ENCODE results near the gene YPEL3. TPM values are rescaled to one million over a fixed set of nuclear protein-coding genes. Genes with fewer than 3 reads are reported as not detected.
A peak's percentile ranks its signal among the peaks of the same experiment; 100 is the strongest.

YPEL3 gene
- total and polyA plus RNA-seq, 2 of the 8 experiments (the other 6 are each of a cell fraction or from before 2014, with no cell fraction given) = 40.3 to 53.3 TPM

- H2BK15ac ChIP-seq (ENCODE audit: low read length) = no peak overlapping the region
- TF ChIP-seq BCL11A (IDR thresholded peaks at IDR 0.05; ENCODE audit: low read depth in 2 of 2, low read length in 2 of 2) (no peak), CHD1 (IDR thresholded peaks at IDR 0.05; ENCODE audit: low read depth, low read length) (no peak), E2F6 (IDR thresholded peaks at IDR 0.05) (no peak), SP1 (IDR thresholded peaks at IDR 0.05; ENCODE audit: low read depth, low read length) (no peak; the same call in 1 of the 2 replicates), RBBP5 (IDR thresholded peaks at IDR 0.05; ENCODE audit: borderline replicate concordance, low read depth, low read length) (0 out of 2 replicates have a peak, but pooled peaks have one; percentile 30), SUZ12 (IDR thresholded peaks at IDR 0.05; ENCODE audit: low read length) (no peak), POLR2AphosphoS5 (IDR thresholded peaks at IDR 0.05; ENCODE audit: low read depth, low read length) (0 out of 2 replicates have a peak, but pooled peaks have one; percentile 9), EP300 (IDR thresholded peaks at IDR 0.05; ENCODE audit: borderline replicate concordance in 1 of 2, low read depth in 2 of 2, low read length in 2 of 2) (no peak), JUN (IDR thresholded peaks at IDR 0.05; ENCODE audit: low read depth, low read length) (no peak), RAD21 (IDR thresholded peaks at IDR 0.05 in 1 of 2, conservative IDR thresholded peaks at IDR 0.05 in 1 of 2; ENCODE audit: low read depth in 2 of 2, low read length in 2 of 2) (no peak)
Measured at GRCh38 chr16:30065943-30066760, 29.9 kb downstream of the YPEL3 start.

More at GRCh38 chr16:30065943-30066760, 29.9 kb downstream of the YPEL3 start:
- Histone ChIP-seq H4K20me1 (replicated peaks in 1 of 2; ENCODE audit: control insufficient read depth in 1 of 2, insufficient read depth in 2 of 2, low read length in 2 of 2) (peaks cover 16 to 33% of the 10 kb centered on the region in 2 experiments), H2BK5ac (ENCODE audit: low read depth, low read length) (peak overlapping the region; percentile 96), H2AFZ (ENCODE audit: low read length) (no peak overlapping the region), H3K4me1 (replicated peaks in 1 of 4; ENCODE audit: control insufficient read depth in 3 of 4, insufficient read depth in 4 of 4, low read length in 3 of 4) (peaks cover 6 to 23% (median 11%) of the 10 kb centered on the region in 4 experiments), H3K14ac (ENCODE audit: insufficient read length) (peak overlapping the region; percentile 24), H3K23ac (ENCODE audit: insufficient read length) (no peak overlapping the region), H3K23me2 (ENCODE audit: low read depth, low read length) (peaks cover 18% of the 10 kb centered on the region), H3K27me3 (replicated peaks in 1 of 4; ENCODE audit: control insufficient read depth in 3 of 4, extremely low read depth in 1 of 4, insufficient read depth in 3 of 4, low read length in 3 of 4) (no peaks in the 10 kb centered on the region), H3K4me2 (ENCODE audit: insufficient read depth in 1 of 2, low read depth in 2 of 2, low read length in 2 of 2) (peak overlapping the region; percentile 73 to 81), H3K18ac (ENCODE audit: extremely low read depth, low read length) (peak overlapping the region; percentile 95), H2BK20ac (ENCODE audit: low read length) (no peak overlapping the region), H4K91ac (replicated peaks; ENCODE audit: insufficient read length, low read length) (peak overlapping the region; percentile 89), H3K36me3 (ENCODE audit: control insufficient read depth in 2 of 4, insufficient read depth in 4 of 4, low read length in 3 of 4) (peaks cover 19 to 41% (median 37%) of the 10 kb centered on the region in 4 experiments), H3K27ac (ENCODE audit: low read depth, low read length) (peak overlapping the region; percentile 84), H3K4me3 (ENCODE audit: extremely low read depth in 1 of 4, insufficient read depth in 2 of 4, low read depth in 3 of 4, low read length in 4 of 4) (peak overlapping the region; percentile 71 to 92 (median 88)), H2AK5ac (ENCODE audit: low read depth, low read length) (peak overlapping the region; percentile 28; the same call in 1 of the 2 replicates), H3K79me1 (ENCODE audit: low read depth, low read length) (peaks cover 9% of the 10 kb centered on the region; the same call in 1 of the 2 replicates), H3K9me3 (ENCODE audit: insufficient read depth in 2 of 2, low read depth in 1 of 2, low read length in 1 of 2) (no peaks in the 10 kb centered on the region), H3K56ac (replicated peaks; ENCODE audit: insufficient read length, low read depth, low read length) (peak overlapping the region; percentile 92), H3K4ac (replicated peaks; ENCODE audit: insufficient read length, low read depth, low read length) (peak overlapping the region; percentile 95), H4K8ac (ENCODE audit: extremely low read depth, insufficient read depth, low read length) (peak overlapping the region; percentile 64), H3K79me2 (ENCODE audit: control insufficient read depth in 1 of 2, insufficient read depth in 2 of 2, low read length in 2 of 2) (peaks cover 15 to 30% of the 10 kb centered on the region in 2 experiments), H2BK120ac (replicated peaks; ENCODE audit: low read depth, low read length) (no peak overlapping the region), H4K5ac (ENCODE audit: insufficient read length, low read depth, low read length) (peak overlapping the region; percentile 85), H3K9ac (replicated peaks in 1 of 4; ENCODE audit: extremely low read depth in 1 of 4, low read depth in 3 of 4, low read length in 3 of 4) (peak overlapping the region; percentile 81 to 92 (median 84)), H2BK12ac (ENCODE audit: low read depth, low read length) (0 out of 2 replicates have a peak overlapping the region, but pooled peaks have one; percentile 43)
- ChIA-PET POLR2A (ENCODE audit: partially characterized antibody) (interaction anchor here (0.7 to 21.2 kb wide), 26 partner anchors 11 to 532 kb away, joined by 3 to 353 read pairs (median 4); partner anchors contain the start of genes ASPHD1, HIRIP3, PPP4C and TAOK2), CTCF (ENCODE audit: partially characterized antibody) (interaction anchor here (0.7 to 7.3 kb wide), 7 partner anchors 11 to 66 kb away, joined by 3 to 51 read pairs (median 3); partner anchors contain the start of genes GDPD3, PPP4C and TBX6)
- WGBS, 2 experiments (ENCODE audit: extremely low coverage in 1 of 2, insufficient coverage in 1 of 2, insufficient read length in 1 of 2, insufficient replicate concordance in 2 of 2, low coverage in 1 of 2, low lambda C conversion rate in 2 of 2, missing lambda C conversion rate in 1 of 2) = 4% methylated on average over 41 of the region's 44 CpGs; no CpG with 5 or more reads in 1 of the 2 experiments
- FAIRE-seq (no peak), DNase-seq (ENCODE audit: low read depth in 1 of 2, low spot score in 2 of 2) (no peak)
